ENCODE data around the gene SNED1. TPM values are rescaled to one million over a fixed set of nuclear protein-coding genes. Genes with fewer than 3 reads are reported as not detected.
A peak's percentile ranks its signal among the peaks of the same experiment; 100 is the strongest.

The SNED1 gene
- polyA plus RNA-seq, 3 donors, result 0.02 to 3.4 (median 0.12) TPM

- H2AFZ ChIP-seq (ENCODE audit: insufficient read depth, low read depth, low read length, poor library complexity, severe bottlenecking), result no peak overlapping the region
- no peak for DNase-seq
- no peak overlapping the region for H3K4me3 ChIP-seq (replicated peaks in 1 of 3; ENCODE audit: low read depth in 2 of 3, low read length in 3 of 3)
- no peaks in the 10 kb centered on the region for H3K79me2 ChIP-seq (ENCODE audit: insufficient read depth, low read length)
- Mint-ChIP-seq H3K36me3 (peaks cover 13 to 32% of the 10 kb centered on the region in 2 donors), H3K9me3 (no peaks in the 10 kb centered on the region), H3K4me3 (no peak overlapping the region), H3K27ac (peak overlapping the region in 1 of 7 donors; percentile 69), H3K27me3 (ENCODE audit: low read depth in 3 of 3) (no peaks in the 10 kb centered on the region), H3K4me1 (peaks cover 8% of the 10 kb centered on the region)
- H3K4me1 ChIP-seq (ENCODE audit: control insufficient read depth in 1 of 2, insufficient read depth in 2 of 2, low read length in 2 of 2), result no peaks in the 10 kb centered on the region
- no peaks in the 10 kb centered on the region for H3K27me3 ChIP-seq (ENCODE audit: control insufficient read depth in 2 of 2, insufficient read depth in 2 of 2, low read length in 2 of 2)
- peaks cover 3 to 11% of the 10 kb centered on the region in 2 donors for H3K36me3 ChIP-seq (replicated peaks in 1 of 2; ENCODE audit: control insufficient read depth in 1 of 2, insufficient read depth in 2 of 2, low read length in 2 of 2)
- H3K9me3 ChIP-seq (replicated peaks in 1 of 2; ENCODE audit: control insufficient read depth in 1 of 2, insufficient read depth in 1 of 2, low read length in 2 of 2), result no peaks in the 10 kb centered on the region
- WGBS (ENCODE audit: insufficient coverage), result 87% methylated on average over 8 of the region's 8 CpGs
- no peak overlapping the region for H3K27ac ChIP-seq (ENCODE audit: low read depth in 1 of 2, low read length in 2 of 2)
- no peak overlapping the region for H3K4me2 ChIP-seq (replicated peaks; ENCODE audit: extremely low read depth, low read length, poor library complexity, severe bottlenecking)
- H3K9ac ChIP-seq (ENCODE audit: insufficient read depth, low read length, poor library complexity, severe bottlenecking), result no peak overlapping the region
- intact Hi-C loops (cut with micrococcal nuclease), result no loop called here
- no peaks in the 10 kb centered on the region for H4K20me1 ChIP-seq (ENCODE audit: insufficient read depth, low read length)
- TF ChIP-seq, protein P1, sequence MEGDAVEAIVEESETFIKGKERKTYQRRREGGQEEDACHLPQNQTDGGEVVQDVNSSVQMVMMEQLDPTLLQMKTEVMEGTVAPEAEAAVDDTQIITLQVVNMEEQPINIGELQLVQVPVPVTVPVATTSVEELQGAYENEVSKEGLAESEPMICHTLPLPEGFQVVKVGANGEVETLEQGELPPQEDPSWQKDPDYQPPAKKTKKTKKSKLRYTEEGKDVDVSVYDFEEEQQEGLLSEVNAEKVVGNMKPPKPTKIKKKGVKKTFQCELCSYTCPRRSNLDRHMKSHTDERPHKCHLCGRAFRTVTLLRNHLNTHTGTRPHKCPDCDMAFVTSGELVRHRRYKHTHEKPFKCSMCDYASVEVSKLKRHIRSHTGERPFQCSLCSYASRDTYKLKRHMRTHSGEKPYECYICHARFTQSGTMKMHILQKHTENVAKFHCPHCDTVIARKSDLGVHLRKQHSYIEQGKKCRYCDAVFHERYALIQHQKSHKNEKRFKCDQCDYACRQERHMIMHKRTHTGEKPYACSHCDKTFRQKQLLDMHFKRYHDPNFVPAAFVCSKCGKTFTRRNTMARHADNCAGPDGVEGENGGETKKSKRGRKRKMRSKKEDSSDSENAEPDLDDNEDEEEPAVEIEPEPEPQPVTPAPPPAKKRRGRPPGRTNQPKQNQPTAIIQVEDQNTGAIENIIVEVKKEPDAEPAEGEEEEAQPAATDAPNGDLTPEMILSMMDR (IDR thresholded peaks at IDR 0.05), result no peak
Observed at GRCh38 chr2:241128266-241128665, 129.8 kb downstream of the SNED1 start.

DNA sequence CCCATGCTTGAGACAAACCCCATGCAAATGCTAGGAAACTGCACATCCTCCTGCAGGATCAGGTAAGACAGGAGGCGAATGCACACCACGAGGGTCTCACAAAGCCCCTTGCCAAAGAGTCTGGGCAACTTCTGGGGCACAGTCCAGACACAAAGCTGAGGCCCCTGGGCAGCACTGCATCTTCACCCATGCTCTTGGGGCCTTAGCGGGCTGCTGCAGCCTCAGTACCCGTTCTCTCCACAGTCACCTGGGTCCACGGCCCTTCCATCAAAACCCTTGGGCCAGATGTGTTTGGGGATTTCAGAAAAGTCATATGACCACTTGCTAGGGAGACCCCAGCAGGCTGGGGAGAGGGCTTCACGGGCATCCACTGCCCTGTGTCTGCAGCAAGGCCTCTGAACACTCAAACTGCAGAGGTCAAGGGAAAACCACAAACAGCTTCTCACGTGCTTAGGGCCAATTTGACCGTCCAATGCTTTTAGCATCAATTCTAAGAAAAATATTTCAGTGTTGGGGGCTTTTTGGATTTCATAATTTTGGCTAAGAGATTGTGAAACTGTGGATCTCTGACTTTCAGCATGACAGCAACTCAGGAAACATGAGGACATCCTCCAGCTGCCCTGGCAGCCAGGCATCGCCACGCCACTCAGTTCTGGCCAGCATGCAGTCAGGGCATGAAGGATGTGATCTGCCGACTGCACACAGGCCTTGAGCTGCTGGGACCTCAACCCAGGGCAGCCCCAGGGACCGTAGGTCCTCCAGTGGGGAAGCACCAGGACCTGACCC is 130.9 kb downstream of the SNED1 start:
- no peaks in the 10 kb centered on the region for H3K4me1 ChIP-seq (ENCODE audit: control insufficient read depth in 1 of 2, insufficient read depth in 2 of 2, low read length in 2 of 2)
- H3K4me2 ChIP-seq (replicated peaks; ENCODE audit: extremely low read depth, low read length, poor library complexity, severe bottlenecking), result no peak overlapping the region
- no peak for DNase-seq
- H2AFZ ChIP-seq (ENCODE audit: insufficient read depth, low read depth, low read length, poor library complexity, severe bottlenecking), result no peak overlapping the region
- no peak overlapping the region for H3K9ac ChIP-seq (ENCODE audit: insufficient read depth, low read length, poor library complexity, severe bottlenecking)
- no peaks in the 10 kb centered on the region for H3K79me2 ChIP-seq (ENCODE audit: insufficient read depth, low read length)
- peaks cover 3 to 5% of the 10 kb centered on the region in 2 donors for H3K36me3 ChIP-seq (replicated peaks in 1 of 2; ENCODE audit: control insufficient read depth in 1 of 2, insufficient read depth in 2 of 2, low read length in 2 of 2)
- TF ChIP-seq, protein P1 (IDR thresholded peaks at IDR 0.05), result no peak
- H3K27me3 ChIP-seq (ENCODE audit: control insufficient read depth in 2 of 2, insufficient read depth in 2 of 2, low read length in 2 of 2), result no peaks in the 10 kb centered on the region
- no peak overlapping the region for H3K27ac ChIP-seq (ENCODE audit: low read depth in 1 of 2, low read length in 2 of 2)
- Mint-ChIP-seq H3K9me3 (no peaks in the 10 kb centered on the region), H3K27ac (peak overlapping the region in 1 of 7 donors; percentile 29), H3K36me3 (peaks cover 13 to 31% of the 10 kb centered on the region in 2 donors), H3K27me3 (ENCODE audit: low read depth in 3 of 3) (no peaks in the 10 kb centered on the region), H3K4me3 (no peak overlapping the region), H3K4me1 (peaks cover 8% of the 10 kb centered on the region)
- H3K4me3 ChIP-seq (replicated peaks in 1 of 3; ENCODE audit: low read depth in 2 of 3, low read length in 3 of 3), result no peak overlapping the region
- intact Hi-C loops (cut with micrococcal nuclease), result no loop called here
- WGBS (ENCODE audit: insufficient coverage), result 40% methylated on average over 10 of the region's 12 CpGs
- H4K20me1 ChIP-seq (ENCODE audit: insufficient read depth, low read length), result no peaks in the 10 kb centered on the region
- no peaks in the 10 kb centered on the region for H3K9me3 ChIP-seq (replicated peaks in 1 of 2; ENCODE audit: control insufficient read depth in 1 of 2, insufficient read depth in 1 of 2, low read length in 2 of 2)

Data from CD14-positive monocyte (primary cell).